Measurements from ENCODE around the gene KIF17.
"Not testable (repeated sequence)": the region's sequence is repeated elsewhere in the genome, so short reads cannot be mapped to it uniquely, and the experiment has no call there.

The KIF17 gene

DNA sequence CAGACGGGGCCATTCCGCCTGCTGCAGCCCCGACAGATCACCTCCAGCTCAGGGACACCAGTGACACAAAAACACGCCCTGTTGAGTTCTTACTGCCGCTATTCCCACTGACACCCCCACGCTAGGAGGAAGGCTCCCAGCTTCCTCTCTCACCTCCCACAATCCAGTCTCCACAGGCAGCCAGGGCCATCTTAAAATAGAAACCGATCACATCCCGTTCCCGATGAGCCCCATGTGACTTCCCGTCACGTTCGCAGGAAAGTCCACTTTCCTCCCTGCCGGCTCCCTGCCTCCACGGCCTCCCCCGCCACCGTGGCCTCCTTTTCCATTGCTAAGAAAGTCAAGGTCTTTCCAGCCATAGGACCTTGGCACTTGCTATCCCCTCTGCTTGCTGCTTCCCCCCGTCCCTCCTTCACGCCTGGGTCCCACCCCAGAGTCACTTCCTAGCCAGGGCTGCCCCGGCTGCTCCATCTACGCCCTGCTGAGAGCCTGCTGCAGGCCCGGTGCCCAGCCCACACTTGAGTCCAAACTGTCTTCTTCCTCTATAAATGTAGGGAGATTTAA, 32.6 kb downstream of the KIF17 start:
- no peak for DNase-seq

DNA sequence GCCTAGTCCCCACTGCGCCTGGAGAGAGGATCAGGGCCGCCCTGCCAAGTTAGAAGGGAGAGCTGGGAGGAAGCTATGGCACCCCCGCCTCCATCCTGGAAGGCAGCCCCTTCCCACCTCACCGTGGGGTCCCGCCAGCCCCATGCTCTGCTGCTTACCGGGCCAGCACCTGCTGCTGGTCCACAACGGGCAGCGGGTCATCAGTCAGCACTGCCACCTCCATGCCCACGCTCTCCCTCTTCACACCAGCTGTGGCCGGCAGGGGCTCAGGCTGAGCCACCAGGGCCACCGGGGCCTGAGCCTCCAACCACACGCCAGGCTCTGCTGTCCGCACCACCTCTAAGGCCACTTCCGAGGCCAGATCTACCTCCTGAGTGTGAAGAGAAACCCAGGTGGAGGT, 33.2 kb downstream of the KIF17 start:
- no peak for DNase-seq

DNA sequence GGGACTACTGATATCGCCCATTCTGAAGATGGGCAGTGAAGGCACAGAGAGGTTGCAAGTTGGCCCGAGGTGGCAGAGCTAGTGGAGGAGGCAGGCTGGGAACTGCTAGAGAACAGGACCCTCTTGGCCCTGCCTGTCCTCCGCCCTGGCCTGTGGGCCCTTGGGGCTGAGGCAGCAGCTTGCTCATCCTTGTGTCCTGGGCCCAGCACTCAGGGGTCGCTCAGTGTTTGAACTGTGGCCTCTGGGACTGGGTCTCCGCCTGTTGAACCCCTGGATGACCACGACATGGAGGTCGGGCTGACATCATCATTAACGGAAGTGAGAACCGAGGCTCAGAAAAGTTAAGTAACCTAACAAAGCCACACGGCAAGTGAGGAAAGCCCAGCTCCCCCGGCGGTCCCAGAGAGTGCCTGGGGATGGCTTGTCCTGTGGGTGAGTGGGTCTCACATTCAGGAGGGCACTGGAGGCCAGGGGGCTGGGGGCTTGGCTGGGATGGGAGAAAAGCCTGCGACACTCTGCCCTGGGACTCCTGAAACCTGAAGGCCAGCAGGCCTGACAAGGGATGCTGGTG, 33.7 kb downstream of the KIF17 start:
- DNase-seq, result no peak

DNA sequence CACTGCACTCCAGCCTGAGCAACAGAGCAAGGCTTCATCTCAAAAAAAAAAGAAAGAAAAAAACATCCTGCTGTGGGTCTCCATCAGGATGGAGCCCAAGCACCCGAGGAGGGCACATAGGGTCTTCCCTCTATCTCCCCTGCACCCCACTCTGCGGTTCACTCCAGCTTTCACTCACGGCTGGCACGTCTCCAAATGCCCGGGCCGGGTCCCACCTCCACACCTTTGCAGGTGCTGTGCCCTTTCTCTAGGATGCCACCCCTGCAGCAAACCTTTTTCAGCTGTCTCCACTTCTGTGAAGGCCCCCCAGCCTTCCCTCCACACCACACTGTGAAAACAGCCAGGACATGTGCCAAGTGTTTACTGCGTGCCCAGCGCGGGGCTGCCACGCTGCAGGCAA, 34.2 kb downstream of the KIF17 start:
- no peak for DNase-seq

DNA sequence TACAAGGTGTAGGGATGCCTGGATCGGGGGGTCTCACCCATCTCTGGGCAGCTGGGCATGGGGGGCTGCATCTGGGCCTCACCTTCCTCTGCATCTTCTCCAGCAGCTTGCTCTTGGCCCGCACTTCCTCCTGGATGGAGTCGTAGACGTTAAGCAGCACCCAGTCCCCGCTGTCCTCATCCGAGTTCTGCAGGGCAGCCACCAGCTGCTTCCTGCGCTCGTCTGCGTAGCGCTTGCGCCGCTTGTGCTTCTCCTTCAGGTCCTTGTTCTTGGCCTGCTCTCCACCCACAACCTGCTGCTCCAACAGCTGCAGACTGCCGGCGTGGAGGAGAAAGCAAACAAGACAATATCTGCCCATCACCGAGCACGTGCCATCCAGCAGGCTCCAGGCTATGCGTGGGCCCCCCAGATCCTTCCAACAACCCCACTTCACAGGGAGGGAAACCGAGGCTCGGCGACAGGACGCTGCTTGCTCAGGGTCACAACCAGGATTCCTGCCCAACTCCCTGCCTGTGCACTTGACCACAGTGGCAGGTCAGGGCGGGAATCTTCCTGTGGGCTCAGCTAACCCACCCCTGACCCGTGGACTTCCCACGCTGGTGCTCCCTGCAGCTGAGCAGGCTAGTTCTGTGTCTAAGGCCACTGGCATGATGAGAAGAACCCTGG, 35.1 kb downstream of the KIF17 start:
- no peak for DNase-seq

DNA sequence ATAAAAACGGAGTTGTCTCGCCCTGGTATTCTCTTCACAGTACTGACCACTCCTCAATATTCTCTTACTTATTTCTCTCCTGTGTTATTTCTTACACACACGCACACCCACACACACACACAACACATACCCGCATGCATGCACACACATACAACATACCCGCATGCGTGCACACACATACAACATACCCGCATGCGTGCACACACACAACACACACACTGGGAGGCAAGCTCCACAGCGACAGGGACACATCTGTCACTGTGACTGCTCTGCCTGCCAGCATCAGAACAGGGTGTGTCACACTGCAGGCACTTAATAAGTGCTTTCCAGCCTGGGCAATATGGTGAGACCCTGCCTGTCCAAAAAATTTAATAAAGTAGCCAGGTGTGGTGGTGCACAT, 35.8 kb downstream of the KIF17 start:
- DNase-seq, result no peak

DNA sequence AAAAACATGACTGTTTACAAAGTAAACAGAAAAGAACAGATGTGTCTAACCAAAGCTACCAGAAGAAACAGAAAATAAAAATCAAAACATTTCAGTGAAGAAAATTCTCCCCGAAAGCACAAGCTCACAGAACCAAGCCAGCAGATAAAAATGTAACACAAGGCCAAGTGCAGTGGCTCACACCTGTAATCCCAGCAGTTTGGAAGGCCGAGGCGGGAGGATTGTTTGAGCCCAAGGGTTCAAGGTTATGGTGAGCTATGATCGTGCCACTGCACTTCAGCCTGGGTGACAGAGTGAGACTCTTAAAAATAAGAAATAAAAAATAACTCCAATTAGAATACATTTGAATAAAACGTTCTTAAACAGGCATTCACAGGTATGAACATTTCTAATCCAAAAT, 37.5 kb downstream of the KIF17 start:
- no peak for DNase-seq

DNA sequence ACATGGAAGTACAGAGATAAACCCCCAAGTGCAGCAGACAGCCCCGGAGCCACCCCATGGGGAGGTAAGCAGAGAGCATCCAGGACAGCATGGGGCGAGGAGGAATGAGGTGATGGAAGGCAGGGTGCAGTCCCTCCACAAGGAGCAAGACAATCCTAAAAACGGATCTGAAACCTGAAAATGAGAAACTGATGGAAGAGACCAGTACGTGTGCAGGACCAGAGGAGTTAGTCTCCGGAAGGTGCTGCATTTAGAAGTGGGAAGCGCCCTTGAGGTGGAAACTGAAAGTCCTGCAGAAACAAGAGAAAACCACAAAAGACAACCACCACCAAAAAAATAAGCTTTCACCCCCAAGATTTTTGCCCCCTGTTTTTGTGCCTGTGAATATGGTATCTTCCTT, 39.2 kb downstream of the KIF17 start:
- DNase-seq, result peak in 1 of 5 donors; percentile 40

DNA sequence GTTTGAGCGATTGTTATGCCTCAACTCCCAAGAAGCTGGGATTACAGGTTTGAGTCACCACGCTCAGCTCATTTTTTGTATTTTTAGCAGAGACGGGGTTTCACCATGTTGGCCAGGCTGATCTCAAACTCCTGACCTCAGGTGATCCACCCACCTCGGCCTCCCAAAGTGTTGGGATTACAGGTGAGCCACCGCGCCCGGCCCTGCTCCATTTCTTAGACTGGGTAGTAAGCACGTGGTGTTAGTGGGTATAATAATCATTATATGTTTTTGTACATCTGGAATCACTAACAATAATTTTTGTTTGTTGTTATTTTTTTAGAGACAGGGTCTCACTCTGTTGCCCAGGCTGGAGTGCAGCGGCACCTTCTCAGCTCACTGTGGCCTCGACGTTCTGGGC, 44.2 kb downstream of the KIF17 start:
- not testable (repeated sequence) for DNase-seq

DNA sequence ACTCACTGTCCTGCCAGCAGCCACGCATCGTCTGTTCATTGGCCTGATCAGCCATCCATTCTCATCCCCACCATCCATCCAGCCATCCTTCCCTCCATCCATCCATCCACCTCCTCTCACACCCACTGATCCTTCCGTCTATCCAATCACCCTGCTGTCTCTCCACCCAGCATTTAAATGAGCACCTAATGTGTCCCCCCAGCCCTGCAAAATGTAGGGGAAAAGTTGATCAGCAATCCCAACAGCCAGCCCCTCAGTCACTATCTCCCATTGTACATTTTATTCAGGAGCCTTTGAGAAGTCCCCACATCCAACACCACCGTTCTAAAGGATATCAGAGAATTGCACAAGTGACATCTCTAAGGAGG, 45.6 kb downstream of the KIF17 start:
- DNase-seq, result no peak

DNA sequence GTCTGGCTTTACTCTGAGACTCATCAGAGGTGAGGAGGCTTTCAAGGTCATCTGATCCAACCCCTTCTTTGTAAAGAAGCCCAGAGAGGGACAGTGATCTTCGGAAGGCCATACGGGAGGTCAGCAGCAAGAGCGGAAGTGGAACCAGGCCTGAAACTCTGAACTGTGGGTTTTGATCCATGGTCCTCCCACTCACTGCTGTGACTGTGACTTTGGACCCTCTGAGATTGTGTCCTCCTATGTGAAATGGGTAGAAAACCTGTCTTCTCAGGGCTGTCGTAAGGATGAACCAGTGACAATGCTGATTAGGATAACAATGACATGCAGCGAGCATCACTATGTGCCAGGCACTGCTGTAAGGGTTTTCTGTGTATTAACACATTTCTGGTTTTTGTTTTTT, 46.9 kb downstream of the KIF17 start:
- DNase-seq, result no peak

DNA sequence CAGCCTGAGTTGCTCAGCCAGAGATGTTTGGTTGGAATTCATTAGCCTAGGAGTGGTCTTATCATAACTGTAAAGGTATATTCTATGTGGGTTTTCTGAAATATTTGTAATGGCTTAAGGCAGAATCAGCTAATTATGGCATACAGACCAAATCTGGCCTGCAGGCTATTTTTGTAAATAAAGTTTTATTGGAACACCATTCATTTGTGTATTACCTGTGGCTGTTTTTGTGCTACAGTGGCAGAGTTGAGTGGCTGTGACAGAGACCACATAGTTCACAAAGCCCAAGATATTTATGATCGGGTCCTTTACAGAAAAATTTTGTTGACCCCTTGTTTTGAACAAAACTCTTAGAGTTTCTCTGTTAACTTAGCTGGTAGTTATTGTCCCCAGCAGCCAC, 49.2 kb downstream of the KIF17 start:
- no peak for DNase-seq

DNA sequence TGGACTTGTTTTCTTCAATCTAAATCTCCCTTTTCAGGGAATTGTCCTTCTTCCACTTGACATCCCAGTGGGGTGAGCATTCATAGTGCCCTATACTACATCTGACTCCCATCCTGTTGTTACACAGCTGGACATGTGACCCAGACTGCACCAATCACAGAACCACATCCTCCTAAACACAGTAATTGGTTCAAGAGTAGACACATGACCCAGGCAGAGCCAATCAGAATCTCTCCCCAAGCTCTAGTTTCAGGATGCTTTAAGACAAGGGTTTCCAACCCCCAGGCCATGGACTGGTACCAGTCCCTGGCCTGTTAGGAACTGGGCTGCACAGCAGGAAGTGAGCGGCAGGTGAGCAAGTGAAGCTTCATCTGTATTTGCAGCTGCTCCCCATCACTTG, 51.0 kb downstream of the KIF17 start:
- DNase-seq, result peak in 1 of 5 donors; percentile 23

DNA sequence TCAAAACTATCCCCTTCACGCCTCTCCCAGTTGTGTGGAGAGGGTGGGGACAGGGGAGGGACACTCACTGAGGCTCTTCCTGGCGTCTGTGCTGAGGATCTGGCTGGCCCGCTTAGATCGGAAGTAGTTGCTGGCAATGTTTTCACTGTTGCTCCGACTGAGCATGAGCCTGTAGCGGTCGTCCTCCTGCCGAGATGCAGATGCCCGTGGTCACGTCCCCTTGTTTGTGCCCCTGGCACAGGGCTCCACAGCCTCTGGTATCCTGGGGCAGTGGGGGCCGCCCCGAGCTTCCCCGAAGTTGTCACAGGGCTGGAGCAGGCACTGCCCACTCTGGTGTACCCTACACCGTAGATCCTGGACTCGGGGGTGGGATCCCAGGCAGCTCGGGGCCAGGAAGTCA, 51.7 kb downstream of the KIF17 start:
- DNase-seq, result no peak

DNA sequence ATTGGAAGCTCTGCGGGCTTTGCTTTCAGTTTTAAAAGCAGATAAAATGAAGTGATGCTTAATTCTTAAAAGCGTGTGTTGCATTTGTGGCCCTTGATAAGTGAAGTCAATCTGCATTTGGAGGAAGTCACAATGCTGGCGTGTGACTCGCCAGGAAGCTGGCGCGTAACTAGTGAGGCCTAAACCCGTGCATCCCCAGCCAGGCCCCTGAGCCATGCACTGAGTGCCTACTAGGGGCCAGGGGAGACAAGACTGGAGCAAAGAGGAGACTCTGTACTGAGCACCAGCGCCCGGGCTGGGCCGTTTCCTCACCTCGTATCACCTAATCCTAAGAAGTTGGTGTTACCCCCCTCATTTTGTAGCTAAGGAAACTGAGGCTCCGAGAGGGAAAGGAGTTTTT, 52.1 kb downstream of the KIF17 start:
- DNase-seq, result no peak

DNA sequence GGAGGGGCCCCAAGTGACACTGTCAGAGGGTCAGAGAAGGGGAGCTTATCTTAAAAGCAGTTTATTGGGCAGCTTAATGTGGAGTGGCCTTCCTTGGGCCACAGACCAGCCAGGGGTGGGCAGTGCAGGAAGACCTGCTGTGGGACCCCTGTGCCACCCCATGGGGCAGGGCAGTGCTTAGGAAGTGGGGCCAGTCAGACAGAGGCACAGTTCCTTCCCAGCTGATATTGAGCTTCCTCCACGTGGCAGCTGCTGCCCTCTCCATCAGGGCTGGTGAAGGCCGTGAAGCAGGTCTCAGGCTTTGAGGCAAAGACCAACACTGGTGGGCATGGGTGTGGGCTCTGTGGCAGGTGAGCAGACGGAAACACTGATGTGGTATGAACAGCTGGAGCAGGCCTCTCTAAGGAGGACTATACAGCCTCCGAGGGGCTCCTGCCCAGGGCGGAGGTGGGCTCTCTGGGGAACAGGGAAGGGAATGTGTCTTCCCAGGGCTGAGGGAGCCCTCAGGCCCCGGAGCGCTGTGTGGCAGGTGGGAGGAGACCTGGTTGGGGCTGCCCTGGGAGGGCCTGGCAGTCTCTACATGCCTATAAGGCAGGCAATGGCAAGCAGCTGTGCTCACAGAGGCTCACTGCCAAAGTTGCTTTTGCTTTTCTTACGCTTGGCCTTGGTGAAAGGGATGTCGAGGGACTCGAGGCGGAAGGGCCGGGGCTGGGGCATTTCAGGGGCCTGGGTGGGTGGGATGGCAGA, 53.7 kb downstream of the KIF17 start:
- no peak for DNase-seq

DNA sequence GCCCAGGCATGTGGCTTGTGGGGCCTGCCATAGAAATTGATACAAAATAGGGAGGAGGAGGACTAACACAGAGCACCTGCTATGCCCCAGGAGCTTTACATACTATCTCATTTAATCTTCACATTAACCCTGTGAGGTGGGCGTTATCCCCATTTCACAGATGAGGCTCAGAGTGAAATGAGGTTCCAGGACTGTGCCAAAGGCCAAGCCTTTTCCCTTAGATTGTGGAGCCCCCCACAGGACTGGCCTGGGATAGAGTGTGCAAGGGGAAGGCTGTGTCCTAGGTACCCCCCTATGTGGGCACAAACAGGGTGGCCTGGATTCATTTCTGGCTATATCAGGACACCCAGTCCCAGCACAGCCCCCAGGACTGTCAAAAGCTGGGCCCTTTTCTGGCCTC, 54.4 kb downstream of the KIF17 start:
- DNase-seq, result no peak

DNA sequence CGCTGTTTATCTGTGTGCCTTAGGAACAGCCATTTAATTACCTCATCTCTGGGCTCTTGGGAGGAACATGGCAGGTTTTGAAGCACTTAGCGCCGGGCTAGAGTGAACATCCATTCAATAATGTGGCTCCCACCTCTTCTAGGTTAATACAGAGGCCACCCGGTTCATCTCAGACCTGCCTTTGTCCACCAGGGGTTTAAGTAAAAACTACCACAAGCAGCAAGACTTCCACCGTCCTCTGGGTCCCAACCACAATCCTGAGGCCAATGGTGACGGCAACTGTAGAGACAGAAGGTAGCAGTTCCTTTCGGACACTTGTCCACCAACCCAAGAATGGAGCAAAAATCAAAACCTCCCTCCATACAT, 55.7 kb downstream of the KIF17 start:
- DNase-seq, result no peak

DNA sequence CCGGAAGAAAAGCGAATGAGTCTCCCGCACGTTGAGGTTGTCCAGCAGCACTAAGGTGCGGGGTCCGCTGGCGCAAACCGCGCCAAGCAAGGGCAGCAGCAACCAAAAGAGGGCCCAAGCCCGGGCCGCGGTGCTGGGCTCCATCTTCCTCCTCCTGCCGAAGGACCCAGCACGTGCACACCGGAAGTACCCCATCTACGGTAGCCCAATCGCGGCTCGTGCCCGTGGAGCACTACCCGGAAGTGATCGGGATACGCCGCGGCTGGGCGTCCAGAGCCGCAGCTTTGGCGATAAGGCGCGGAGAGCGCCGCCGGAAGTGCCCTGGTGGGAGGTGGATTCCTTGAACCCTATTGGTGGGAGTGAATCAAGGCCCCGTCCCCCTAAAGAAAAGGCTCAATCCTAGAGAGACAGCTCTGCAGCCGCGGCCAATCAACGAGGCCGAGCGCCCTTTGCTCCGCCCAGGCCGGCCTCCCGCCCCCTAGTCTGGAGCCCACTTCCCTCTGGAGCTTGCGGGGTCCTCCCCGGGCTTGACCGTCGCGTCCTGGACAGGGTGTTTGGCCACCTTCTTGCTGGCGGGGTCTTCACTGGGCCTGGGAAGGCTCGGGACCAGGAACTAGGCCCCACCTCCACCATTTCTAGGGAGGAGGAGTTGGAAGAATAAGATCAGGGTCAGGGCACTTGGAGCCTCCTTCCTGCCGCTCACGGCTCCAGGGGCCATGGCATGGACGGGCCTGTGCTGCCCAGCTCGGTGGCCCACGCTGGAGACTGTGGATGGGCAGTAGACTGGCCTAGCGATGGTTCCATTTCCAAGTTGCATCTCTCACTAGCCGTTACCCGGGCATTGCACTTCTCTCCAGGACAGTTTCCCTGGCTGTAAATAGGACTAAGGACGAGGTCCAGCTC, 56.3 kb downstream of the KIF17 start, which contains the start of gene DDOST:
Gene DDOST, minus strand, starts transcription at position 163 of the 903 bp plus-strand sequence. Its CDS starts 19 bp downstream, at position 144.
- peak; percentile 87 to 99 (median 91) for DNase-seq

DNA sequence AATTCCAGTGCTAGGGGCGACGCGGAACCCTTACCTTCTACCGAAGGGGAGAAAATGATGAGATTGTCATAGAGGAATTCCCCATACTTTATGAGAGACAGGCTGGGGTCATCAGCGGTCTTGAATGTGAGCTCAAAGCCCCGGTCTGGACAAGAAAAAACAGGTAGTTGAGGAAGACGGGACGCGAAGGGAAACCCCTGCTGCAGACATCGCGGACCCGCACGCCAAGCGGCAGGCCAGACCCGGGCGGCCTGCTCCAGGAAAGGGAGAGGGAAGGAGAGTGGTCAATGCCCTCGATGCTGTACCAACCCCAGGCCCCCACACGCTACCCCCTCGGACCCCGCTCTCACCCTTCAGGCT, 57.0 kb downstream of the KIF17 start:
- peak in 2 of 5 donors; percentile 7 to 16 for DNase-seq

DNA sequence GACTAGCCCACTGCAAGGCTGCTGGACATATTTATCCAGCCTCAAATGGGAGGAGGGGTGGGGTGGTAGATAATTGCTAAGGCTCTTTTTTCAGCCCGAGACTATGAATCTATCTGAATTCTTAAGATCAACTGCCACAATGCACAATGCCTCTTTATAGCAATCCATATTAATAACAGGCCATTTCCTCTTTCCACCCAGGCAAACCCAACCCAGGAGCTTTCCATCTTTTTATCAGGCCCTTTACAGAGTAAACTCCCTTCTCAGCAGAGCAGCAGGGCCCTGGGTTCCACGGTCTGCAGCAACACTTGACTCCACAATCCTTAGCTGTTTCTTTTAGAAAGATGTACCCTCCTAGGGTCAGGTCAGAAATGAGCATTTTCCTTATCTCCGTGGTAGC, 57.4 kb downstream of the KIF17 start:
- DNase-seq, result no peak

DNA sequence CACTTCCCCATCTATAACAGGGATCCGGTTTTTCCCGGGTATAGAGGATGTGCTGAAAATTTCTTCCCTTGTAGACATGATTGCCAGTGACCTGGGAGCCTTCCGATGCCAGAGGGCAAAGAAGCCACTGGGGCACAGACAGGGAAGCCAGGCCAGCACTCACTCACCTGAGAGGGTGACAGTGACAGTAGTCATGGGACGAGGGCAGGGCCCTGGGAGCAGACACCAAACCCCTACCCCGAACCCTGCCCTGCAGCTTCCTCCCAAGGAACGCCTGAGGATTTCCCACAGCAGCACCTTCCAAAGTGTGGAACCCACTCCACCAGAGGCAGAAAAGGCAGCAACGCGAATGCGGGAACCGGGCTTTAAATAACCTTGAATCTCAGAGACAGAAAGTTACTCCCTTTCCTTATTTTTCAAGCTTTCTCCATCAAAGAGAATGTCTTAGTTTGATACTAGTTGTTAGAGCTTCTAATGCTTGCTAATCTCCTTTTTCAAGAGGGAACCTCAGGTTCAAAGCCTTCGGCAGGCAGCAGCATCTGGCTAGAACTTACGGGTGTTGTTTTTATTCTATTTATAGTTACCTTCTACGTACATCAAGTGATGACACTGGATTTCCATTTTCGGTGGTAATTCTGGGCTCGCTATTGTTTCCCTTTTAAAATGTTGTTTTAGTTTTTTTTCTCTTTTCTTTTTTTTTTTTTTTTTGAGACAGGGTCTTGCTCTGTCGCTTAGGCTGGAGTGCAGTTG, 59.5 kb downstream of the KIF17 start:
- no peak for DNase-seq

Data from T-helper 1 cell (primary cell).